GM23248 (cell line): ENCODE data around the gene PDK4.

Experiments used
- EZH2 ChIP-seq: fragments of 200-600 bp; sonication (generic); IDR thresholded peaks from 2 replicates; pipeline ENCODE4 v1.6.1; 2018; ENCODE audit warnings: antibody characterized with exemption, mild to moderate bottlenecking; ENCODE audit not compliant: insufficient read depth, poor library complexity, severe bottlenecking
- EZH2phosphoT487 ChIP-seq: fragments of 200-600 bp; sonication (generic); IDR thresholded peaks from 2 replicates; pipeline ENCODE4 v1.6.1; 2018; ENCODE audit warnings: antibody characterized with exemption, moderate library complexity, mild to moderate bottlenecking, low read depth; ENCODE audit not compliant: insufficient read depth

- TF ChIP-seq EZH2 (no peak), EZH2phosphoT487 (no peak)
Measured at GRCh38 chr7:95631527-95631926, 35.2 kb upstream of the PDK4 start.
